WERI-Rb-1 (cell line): ENCODE measurements around the gene MOCOS.

Experiments used
- DNase-seq: peaks from one replicate; pipeline ENCODE4 v3.0.0-alpha.2; 2020
- H3K27ac ChIP-seq: fragments of 250-450 bp; sonication (Bioruptor Pico); 2 replicates; pipeline ENCODE4 v1.5.1; 2020; ENCODE audit warnings: mild to moderate bottlenecking, moderate library complexity
- H3K27me3 ChIP-seq: fragments of 250-450 bp; sonication (Bioruptor Pico); 2 replicates; pipeline ENCODE4 v1.5.1; 2021; ENCODE audit warnings: mild to moderate bottlenecking, low read depth, moderate library complexity; ENCODE audit not compliant: insufficient read depth, severe bottlenecking
- H3K36me3 ChIP-seq: fragments of 250-450 bp; sonication (Bioruptor Pico); 2 replicates; pipeline ENCODE4 v1.5.1; 2020; ENCODE audit warnings: mild to moderate bottlenecking, moderate library complexity
- H3K4me3 ChIP-seq: 2 replicates; pipeline ENCODE4 v1.5.1; 2011; ENCODE audit warnings: low read depth, mild to moderate bottlenecking, control low read depth, low read length
- H3K9me3 ChIP-seq: fragments of 250-450 bp; sonication (Bioruptor Pico); 2 replicates; pipeline ENCODE4 v1.5.1; 2021; ENCODE audit warnings: mild to moderate bottlenecking, moderate library complexity; ENCODE audit not compliant: severe bottlenecking
- TF ChIP-seq, protein P1 (sequence below): IDR thresholded peaks from 2 replicates; pipeline ENCODE4 v1.5.1; 2011; ENCODE audit warnings: low read depth, mild to moderate bottlenecking, control low read depth, inconsistent platforms, low read length

MOCOS gene

GRCh38 chr18:36295214-36295613 is 107.9 kb downstream of the MOCOS start:
- H3K27ac ChIP-seq = no peak overlapping the region
- DNase-seq = no peak
- H3K27me3 ChIP-seq = peaks cover 3% of the 10 kb centered on the region
- H3K4me3 ChIP-seq = no peak overlapping the region
- TF ChIP-seq, protein P1, sequence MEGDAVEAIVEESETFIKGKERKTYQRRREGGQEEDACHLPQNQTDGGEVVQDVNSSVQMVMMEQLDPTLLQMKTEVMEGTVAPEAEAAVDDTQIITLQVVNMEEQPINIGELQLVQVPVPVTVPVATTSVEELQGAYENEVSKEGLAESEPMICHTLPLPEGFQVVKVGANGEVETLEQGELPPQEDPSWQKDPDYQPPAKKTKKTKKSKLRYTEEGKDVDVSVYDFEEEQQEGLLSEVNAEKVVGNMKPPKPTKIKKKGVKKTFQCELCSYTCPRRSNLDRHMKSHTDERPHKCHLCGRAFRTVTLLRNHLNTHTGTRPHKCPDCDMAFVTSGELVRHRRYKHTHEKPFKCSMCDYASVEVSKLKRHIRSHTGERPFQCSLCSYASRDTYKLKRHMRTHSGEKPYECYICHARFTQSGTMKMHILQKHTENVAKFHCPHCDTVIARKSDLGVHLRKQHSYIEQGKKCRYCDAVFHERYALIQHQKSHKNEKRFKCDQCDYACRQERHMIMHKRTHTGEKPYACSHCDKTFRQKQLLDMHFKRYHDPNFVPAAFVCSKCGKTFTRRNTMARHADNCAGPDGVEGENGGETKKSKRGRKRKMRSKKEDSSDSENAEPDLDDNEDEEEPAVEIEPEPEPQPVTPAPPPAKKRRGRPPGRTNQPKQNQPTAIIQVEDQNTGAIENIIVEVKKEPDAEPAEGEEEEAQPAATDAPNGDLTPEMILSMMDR = no peak
- H3K9me3 ChIP-seq = no peaks in the 10 kb centered on the region
- H3K36me3 ChIP-seq = no peaks in the 10 kb centered on the region

- Histone ChIP-seq H3K4me3 (peak overlapping the region; percentile 67; the same call in 1 of the 2 replicates), H3K9me3 (no peaks in the 10 kb centered on the region), H3K27ac (no peak overlapping the region), H3K27me3 (peaks cover 3% of the 10 kb centered on the region), H3K36me3 (no peaks in the 10 kb centered on the region)
- TF ChIP-seq, protein P1 = no peak
- peak; percentile 44 for DNase-seq
Observed at GRCh38 chr18:36295880-36296301, 108.6 kb downstream of the MOCOS start.

DNA sequence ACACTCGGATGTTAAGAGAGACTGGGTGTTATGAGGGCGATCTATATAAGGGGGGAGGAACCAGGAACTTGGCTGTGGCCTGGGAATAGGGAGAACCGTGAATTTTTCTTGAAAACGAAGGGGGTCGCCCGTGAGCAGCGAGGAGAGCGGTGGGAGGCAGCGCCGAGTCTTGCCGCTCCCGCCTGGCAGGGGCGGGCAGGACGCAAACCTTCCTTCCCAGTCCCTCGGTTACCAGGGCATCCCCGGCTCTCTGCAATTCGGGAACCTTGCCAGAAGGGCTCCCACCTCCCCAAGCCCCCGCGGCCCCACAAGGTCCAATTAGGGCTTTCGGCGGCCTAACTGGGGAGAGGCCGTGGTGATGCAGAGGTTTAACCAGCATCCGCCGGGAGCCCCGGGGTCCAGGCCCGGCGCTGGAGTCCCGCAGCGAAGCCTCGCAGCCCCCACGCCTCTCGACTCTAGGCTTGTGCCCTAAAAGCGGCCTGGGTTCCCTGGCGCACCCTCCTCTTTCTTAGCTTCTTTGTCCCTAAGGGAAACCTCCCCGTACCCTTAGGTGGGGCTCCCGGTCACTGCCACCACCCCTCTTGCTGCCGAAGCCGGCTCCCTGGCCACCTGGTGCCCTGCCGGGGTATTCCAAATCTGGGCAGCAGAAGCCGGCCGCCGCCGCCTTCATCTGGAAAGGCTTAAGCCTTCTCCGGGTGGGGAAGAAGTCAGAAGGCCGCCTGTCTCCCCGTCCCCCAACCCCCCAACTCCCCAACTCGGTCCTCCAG is 109.5 kb downstream of the MOCOS start:
- H3K27me3 ChIP-seq = peaks cover 3% of the 10 kb centered on the region
- no peaks in the 10 kb centered on the region for H3K9me3 ChIP-seq
- no peaks in the 10 kb centered on the region for H3K36me3 ChIP-seq
- peak; percentile 88 for DNase-seq
- peak overlapping the region; percentile 53 for H3K27ac ChIP-seq
- TF ChIP-seq, protein P1 = peak; percentile 76
- peak overlapping the region; percentile 67 for H3K4me3 ChIP-seq

GRCh38 chr18:36297417-36298125 is 110.3 kb downstream of the MOCOS start, which contains the start of gene FHOD3:
TSS of gene FHOD3 (plus strand) at chr18:36297713. CDS start at chr18:36297836, 123 bp downstream.
- Histone ChIP-seq H3K9me3 (no peaks in the 10 kb centered on the region), H3K36me3 (no peaks in the 10 kb centered on the region), H3K27me3 (peaks cover 3% of the 10 kb centered on the region), H3K27ac (peak within 1 kb of the TSS; percentile 64), H3K4me3 (peak within 1 kb of the TSS; percentile 67)
- TF ChIP-seq, protein P1 = no peak
- peak; percentile 78 for DNase-seq

DNA sequence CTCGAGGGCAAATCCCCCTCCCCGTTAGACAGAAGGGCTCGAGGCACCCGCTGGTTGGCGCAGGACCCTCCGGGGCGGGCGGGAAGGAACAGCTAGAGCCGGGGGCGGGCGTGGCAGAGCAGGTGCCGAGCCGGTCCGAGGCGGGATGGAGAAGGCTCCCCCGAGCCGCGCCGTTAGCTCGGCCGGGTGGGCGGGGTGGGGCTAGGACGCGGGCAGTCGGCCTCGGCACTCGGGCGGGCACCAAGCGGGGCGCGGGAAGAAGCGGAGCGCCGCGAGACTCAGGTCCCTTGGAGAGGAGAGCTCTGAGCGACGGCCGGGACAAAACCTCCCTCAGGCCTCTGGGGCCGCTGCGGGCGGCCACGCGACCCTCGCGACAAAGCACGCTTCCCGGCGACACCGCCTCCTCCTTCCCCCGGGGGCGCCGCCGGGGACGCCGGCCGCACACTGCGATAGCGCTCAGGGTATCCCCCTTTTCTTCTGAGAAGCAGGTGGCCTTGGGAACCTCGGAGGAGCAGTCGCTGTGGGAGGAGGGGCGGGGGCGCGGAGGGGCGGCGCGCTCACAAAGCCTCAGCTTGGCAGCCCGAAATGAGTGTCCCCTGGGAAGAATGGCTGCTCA is 110.9 kb downstream of the MOCOS start:
- peak; percentile 36 for DNase-seq
- Histone ChIP-seq H3K36me3 (no peaks in the 10 kb centered on the region), H3K4me3 (peak overlapping the region; percentile 67), H3K27ac (peak overlapping the region; percentile 64), H3K9me3 (no peaks in the 10 kb centered on the region), H3K27me3 (peaks cover 3% of the 10 kb centered on the region)
- TF ChIP-seq, protein P1 = no peak
